Fibroblast of mammary gland (primary cell): ENCODE results near the gene CHST11.

Experiments
- DNase-seq: peaks from one replicate; pipeline ENCODE4 v3.0.0-alpha.2; 2010; ENCODE audit warnings: low read depth
- H3K4me3 ChIP-seq: 2 replicates; pipeline ENCODE4 v1.5.1; 2011; ENCODE audit warnings: low read depth, mild to moderate bottlenecking, low read length, moderate library complexity; ENCODE audit not compliant: control insufficient read depth
- CTCF ChIP-seq: conservative IDR thresholded peaks from 2 replicates; pipeline ENCODE4 v1.5.1; 2011; ENCODE audit warnings: low read depth, low read length, inconsistent platforms; ENCODE audit not compliant: control insufficient read depth, insufficient read depth

The CHST11 gene

GRCh38 chr12:104456950-104457745 is 400 bp downstream of the CHST11 start:
- DNase-seq, result peak; percentile 79
- TF ChIP-seq CTCF, result peak; percentile 55
- peak overlapping the region; percentile 88 for H3K4me3 ChIP-seq

- H3K4me3 ChIP-seq, result peak overlapping the region; percentile 88
- no peak for TF ChIP-seq CTCF
- no peak for DNase-seq
Observed at GRCh38 chr12:104457746-104458693, 1.3 kb downstream of the CHST11 start.

GRCh38 chr12:104458694-104459367 is 2.1 kb downstream of the CHST11 start:
- peak overlapping the region; percentile 88 for H3K4me3 ChIP-seq
- no peak for TF ChIP-seq CTCF
- DNase-seq, result peak; percentile 34

GRCh38 chr12:104459368-104459909 is 2.7 kb downstream of the CHST11 start:
- no peak for TF ChIP-seq CTCF
- H3K4me3 ChIP-seq, result peak overlapping the region; percentile 88
- no peak for DNase-seq

- TF ChIP-seq CTCF, result no peak
- H3K4me3 ChIP-seq, result no peak overlapping the region
- DNase-seq, result no peak
Observed at GRCh38 chr12:104460041-104460719, 3.4 kb downstream of the CHST11 start.
